Body of pancreas (tissue), 4 donors: ENCODE results near the gene RFC5. TPM values are rescaled to one million over a fixed set of nuclear protein-coding genes. Genes with fewer than 3 reads are reported as not detected.
"Not testable (repeated sequence)": the region's sequence is repeated elsewhere in the genome, so short reads cannot be mapped to it uniquely, and the experiment has no call there.

Experiments used
- ATAC-seq: fragments of 150-250 bp; one replicate; pipeline ENCODE4 v1.9.1; 2016
- DNase-seq, 4 donors: peaks; one replicate each; pipeline ENCODE4 v3.0.0-alpha.2; 2019
- H3K27ac ChIP-seq, 4 donors: fragments of 200-600 bp; sonication (generic); 1 replicate in 3 of 4; 2 replicates in 1 of 4; pipeline versions ENCODE4 v1.5.1 to v1.6.1; 2016 to 2019; ENCODE audit warnings: mild to moderate bottlenecking in 1 of 4, mixed read lengths in 1 of 4, moderate library complexity in 1 of 4
- H3K27me3 ChIP-seq, 2 donors: fragments of 200-600 bp; sonication (generic); one replicate each; pipeline ENCODE4 v1.6.0; 2016; ENCODE audit warnings: mild to moderate bottlenecking in 1 of 2
- H3K36me3 ChIP-seq, 2 donors: fragments of 200-600 bp; sonication (generic); replicated peaks in 1 of 2; 2 replicates each; pipeline ENCODE4 v1.5.1; 2016; ENCODE audit warnings: low read depth in 2 of 2; ENCODE audit not compliant: insufficient read depth in 1 of 2
- H3K4me1 ChIP-seq: fragments of 200-600 bp; sonication (generic); one replicate; pipeline ENCODE4 v1.6.0; 2016
- H3K4me3 ChIP-seq, 2 donors: fragments of 200-600 bp; sonication (generic); 1 replicate in 1 of 2; 2 replicates in 1 of 2; pipeline ENCODE4 v1.5.1; 2016 to 2019
- H3K9me3 ChIP-seq, 3 donors: fragments of 200-600 bp; sonication (generic); 1 replicate in 2 of 3; 2 replicates in 1 of 3; pipeline ENCODE4 v1.5.1; 2016
- CTCF ChIP-seq, 7 experiments: fragments of 450-650 bp in 4 of 7; fragments of 200-600 bp in 3 of 7; sonication (generic) in 3 of 7; IDR thresholded peaks; one replicate each; pipeline ENCODE4 v1.5.1; 2016 to 2019; ENCODE audit warnings: antibody characterized with exemption in 7 of 7
- POLR2A ChIP-seq, 3 donors: fragments of 450-650 bp; IDR thresholded peaks; one replicate each; pipeline ENCODE4 v1.6.1; 2016; ENCODE audit warnings: antibody characterized with exemption in 3 of 3, mild to moderate bottlenecking in 2 of 3
- WGBS, 2 donors: methylation state at CpG; one replicate each; pipeline ENCODE4 v1.1.5; 2017; 5-methylcytosine and 5-hydroxymethylcytosine counted together
- intact Hi-C: fragments of 100-400 bp; cut with DNase I; formaldehyde crosslinking; loops from one replicate; pipeline ENCODE4 v1.15.1; 2023
- total RNA-seq, 2 donors: library from RNA; depleted of rRNA; stranded (reverse); fragments of >200 nt; gene quantifications; one replicate each; pipeline ENCODE4 v1.1.0, GENCODE V29; 2016

RFC5 gene
- total RNA-seq, 2 donors from 2014 or later, result 4.6 to 6.2 TPM

GRCh38 chr12:118020036-118020435 is 3.5 kb downstream of the RFC5 start:
- intact Hi-C loops, result no loop called here
- no peak for TF ChIP-seq CTCF (IDR thresholded peaks at IDR 0.05)
- no peak for TF ChIP-seq POLR2A (IDR thresholded peaks at IDR 0.05)
- no peak overlapping the region for H3K4me3 ChIP-seq
- H3K4me1 ChIP-seq, result peaks cover 22% of the 10 kb centered on the region
- H3K27ac ChIP-seq, result no peak overlapping the region
- DNase-seq (no peak), ATAC-seq (no peak)
- 67 to 83% methylated on average over 1 of the region's 1 CpG for WGBS, 2 donors
- H3K27me3 ChIP-seq, result no peaks in the 10 kb centered on the region
- H3K36me3 ChIP-seq, result peaks cover 0 to 1% of the 10 kb centered on the region in 2 donors
- H3K9me3 ChIP-seq, result no peaks in the 10 kb centered on the region

DNA sequence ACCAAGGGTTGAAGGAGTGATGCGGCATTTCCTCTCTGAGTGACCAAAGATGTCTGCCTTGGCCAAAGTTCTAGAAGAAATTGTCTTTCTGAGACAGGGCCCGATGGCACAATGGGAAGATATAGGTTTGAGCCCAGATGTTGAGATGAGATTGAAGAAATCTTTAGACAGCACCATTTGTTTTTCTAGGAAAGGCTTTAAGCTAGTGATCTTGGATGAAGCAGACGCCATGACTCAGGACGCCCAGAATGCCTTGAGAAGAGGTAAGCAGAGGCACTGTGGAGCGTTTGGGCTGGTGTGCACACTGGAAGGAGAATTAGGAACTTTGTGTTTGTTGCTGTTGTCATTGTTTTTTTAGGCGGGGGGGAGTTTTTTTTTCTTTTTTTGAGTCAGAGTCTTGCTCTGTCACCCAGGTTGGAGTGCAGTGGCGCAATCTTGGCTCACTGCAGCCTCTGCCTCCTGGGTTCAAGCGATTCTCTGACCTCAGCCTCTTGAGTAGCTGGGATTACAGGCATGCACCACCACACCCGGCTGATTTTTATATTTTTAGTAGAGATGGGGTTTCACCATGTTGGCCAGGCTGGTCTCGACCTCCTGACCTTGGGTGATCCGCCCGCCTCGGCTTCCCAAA is 5.7 kb downstream of the RFC5 start:
- intact Hi-C loops, H3K9me3 ChIP-seq, H3K4me1 ChIP-seq, H3K27ac ChIP-seq, H3K36me3 ChIP-seq, H3K4me3 ChIP-seq, DNase-seq, ATAC-seq, H3K27me3 ChIP-seq: not testable (repeated sequence)
- 92% methylated on average over 13 of the region's 13 CpGs for WGBS, 2 donors

GRCh38 chr12:118022728-118023109 is 6.2 kb downstream of the RFC5 start:
- H3K27me3 ChIP-seq, result no peaks in the 10 kb centered on the region
- no peak for DNase-seq
- no peak overlapping the region for H3K27ac ChIP-seq
- intact Hi-C loops, result no loop called here
- peaks cover 2% of the 10 kb centered on the region for H3K4me1 ChIP-seq
- no peaks in the 10 kb centered on the region for H3K9me3 ChIP-seq
- H3K4me3 ChIP-seq, result no peak overlapping the region
- ATAC-seq, result no peak
- 84 to 88% methylated on average over 3 of the region's 3 CpGs for WGBS, 2 donors
- peaks cover 0 to 6% of the 10 kb centered on the region in 2 donors for H3K36me3 ChIP-seq
- TF ChIP-seq POLR2A (IDR thresholded peaks at IDR 0.05) (no peak), CTCF (IDR thresholded peaks at IDR 0.05) (no peak)

- Histone ChIP-seq H3K27ac (no peak overlapping the region), H3K4me1 (no peaks in the 10 kb centered on the region), H3K36me3 (peaks cover 0 to 6% of the 10 kb centered on the region in 2 donors), H3K27me3 (no peaks in the 10 kb centered on the region), H3K4me3 (no peak overlapping the region), H3K9me3 (no peaks in the 10 kb centered on the region)
- 84 to 86% methylated on average over 8 to 9 of the region's 9 CpGs for WGBS, 2 donors
- ATAC-seq, result no peak
- intact Hi-C loops, result no loop called here
- TF ChIP-seq POLR2A (IDR thresholded peaks at IDR 0.05), result no peak
- TF ChIP-seq CTCF (IDR thresholded peaks at IDR 0.05), result no peak
- DNase-seq, result no peak
These were observed 6.9 kb downstream of the RFC5 start for GRCh38 chr12:118023301-118023860.

- no peaks in the 10 kb centered on the region for H3K27me3 ChIP-seq
- H3K4me3 ChIP-seq, result no peak overlapping the region
- TF ChIP-seq POLR2A (IDR thresholded peaks at IDR 0.05) (no peak), CTCF (IDR thresholded peaks at IDR 0.05) (no peak)
- DNase-seq, result no peak
- H3K4me1 ChIP-seq, result no peaks in the 10 kb centered on the region
- H3K9me3 ChIP-seq, result no peaks in the 10 kb centered on the region
- 68 to 81% methylated on average over 4 of the region's 4 CpGs for WGBS, 2 donors
- no peak for ATAC-seq
- intact Hi-C loops, result no loop called here
- H3K36me3 ChIP-seq, result peaks cover 0 to 7% of the 10 kb centered on the region in 2 donors
- H3K27ac ChIP-seq, result no peak overlapping the region
These were observed 8.7 kb downstream of the RFC5 start for GRCh38 chr12:118025168-118025567.
